ENCODE results near the gene MDGA2.

Gene MDGA2

GRCh38 chr14:47167402-47167801 is 508.0 kb downstream of the MDGA2 start:
- Histone ChIP-seq H3K9ac (no peak overlapping the region), H4K20me1 (ENCODE audit: insufficient read depth) (no peaks in the 10 kb centered on the region), H3K79me2 (ENCODE audit: insufficient read depth, low read depth) (no peaks in the 10 kb centered on the region), H3K27ac (no peak overlapping the region), H3K36me3 (ENCODE audit: insufficient read depth) (no peaks in the 10 kb centered on the region), H3K4me3 (IDR thresholded peaks at IDR 0.05; ENCODE audit: insufficient read depth, low read depth, low read length) (no peak overlapping the region), H3K27me3 (ENCODE audit: insufficient read depth, low read depth) (no peaks in the 10 kb centered on the region), H3K4me2 (no peak overlapping the region), H3K4me1 (ENCODE audit: low read depth, poor library complexity, severe bottlenecking) (no peaks in the 10 kb centered on the region), H2AFZ (ENCODE audit: low read depth) (no peak overlapping the region)
- no peak for TF ChIP-seq CTCF (conservative IDR thresholded peaks at IDR 0.05; ENCODE audit: low read depth, low read length)

GRCh38 chr14:47155395-47155794 is 520.0 kb downstream of the MDGA2 start:
- no peaks in the 10 kb centered on the region for H3K79me2 ChIP-seq (ENCODE audit: insufficient read depth, low read depth)
- no peak overlapping the region for H3K27ac ChIP-seq
- no peak overlapping the region for H3K4me2 ChIP-seq
- H2AFZ ChIP-seq (ENCODE audit: low read depth) = no peak overlapping the region
- TF ChIP-seq CTCF (conservative IDR thresholded peaks at IDR 0.05; ENCODE audit: low read depth, low read length) = no peak
- H4K20me1 ChIP-seq (ENCODE audit: insufficient read depth) = no peaks in the 10 kb centered on the region
- H3K9ac ChIP-seq = no peak overlapping the region
- no peaks in the 10 kb centered on the region for H3K27me3 ChIP-seq (ENCODE audit: insufficient read depth, low read depth)
- H3K4me3 ChIP-seq (IDR thresholded peaks at IDR 0.05; ENCODE audit: insufficient read depth, low read depth, low read length) = no peak overlapping the region
- no peaks in the 10 kb centered on the region for H3K4me1 ChIP-seq (ENCODE audit: low read depth, poor library complexity, severe bottlenecking)
- no peaks in the 10 kb centered on the region for H3K36me3 ChIP-seq (ENCODE audit: insufficient read depth)

- no peak overlapping the region for H3K4me2 ChIP-seq
- no peaks in the 10 kb centered on the region for H3K36me3 ChIP-seq (ENCODE audit: insufficient read depth)
- no peak for TF ChIP-seq CTCF (conservative IDR thresholded peaks at IDR 0.05; ENCODE audit: low read depth, low read length)
- H3K79me2 ChIP-seq (ENCODE audit: insufficient read depth, low read depth) = no peaks in the 10 kb centered on the region
- no peaks in the 10 kb centered on the region for H3K4me1 ChIP-seq (ENCODE audit: low read depth, poor library complexity, severe bottlenecking)
- H3K9ac ChIP-seq = no peak overlapping the region
- H2AFZ ChIP-seq (ENCODE audit: low read depth) = no peak overlapping the region
- H3K27ac ChIP-seq = no peak overlapping the region
- no peaks in the 10 kb centered on the region for H4K20me1 ChIP-seq (ENCODE audit: insufficient read depth)
- H3K27me3 ChIP-seq (ENCODE audit: insufficient read depth, low read depth) = no peaks in the 10 kb centered on the region
- H3K4me3 ChIP-seq (IDR thresholded peaks at IDR 0.05; ENCODE audit: insufficient read depth, low read depth, low read length) = no peak overlapping the region
Measured at GRCh38 chr14:47154276-47154797, 521.1 kb downstream of the MDGA2 start.

- Histone ChIP-seq H2AFZ (ENCODE audit: low read depth) (no peak overlapping the region), H3K9ac (no peak overlapping the region), H3K79me2 (ENCODE audit: insufficient read depth, low read depth) (no peaks in the 10 kb centered on the region), H3K27ac (no peak overlapping the region), H3K4me3 (IDR thresholded peaks at IDR 0.05; ENCODE audit: insufficient read depth, low read depth, low read length) (no peak overlapping the region), H3K36me3 (ENCODE audit: insufficient read depth) (no peaks in the 10 kb centered on the region), H3K4me2 (no peak overlapping the region), H3K4me1 (ENCODE audit: low read depth, poor library complexity, severe bottlenecking) (no peaks in the 10 kb centered on the region), H4K20me1 (ENCODE audit: insufficient read depth) (no peaks in the 10 kb centered on the region), H3K27me3 (ENCODE audit: insufficient read depth, low read depth) (no peaks in the 10 kb centered on the region)
- no peak for TF ChIP-seq CTCF (conservative IDR thresholded peaks at IDR 0.05; ENCODE audit: low read depth, low read length)
Measured at GRCh38 chr14:47153746-47154145, 521.7 kb downstream of the MDGA2 start.

All from KMS-11 (cell line).